Endothelial cell of umbilical vein (primary cell): ENCODE results near the gene MIEN1. TPM values are rescaled to one million over a fixed set of nuclear protein-coding genes. Genes with fewer than 3 reads are reported as not detected.

Experiments
- BruUV-seq: library from RNA; stranded (reverse); fragments of 400-500 nt; replicated peaks from 2 replicates; lab custom pipeline; 2021; lab: Mats Ljungman, UMichigan
- CTCF ChIA-PET: fragments of 300-600, 350-600 bp; sonication (Branson Sonifier 250); formaldehyde crosslinking; loops from one replicate; lab custom pipeline; 2021; ENCODE audit warnings: antibody characterized with exemption, inconsistent platforms; lab: Charles Lee
- POLR2A ChIA-PET: fragments of 300-600, 350-600 bp; sonication (Branson Sonifier 250); formaldehyde crosslinking; loops from one replicate; lab custom pipeline; 2021; ENCODE audit warnings: antibody characterized with exemption, inconsistent platforms; lab: Charles Lee
- DNase-seq: peaks from one replicate; pipeline ENCODE4 v3.0.0-alpha.2; 2011; ENCODE audit warnings: low read depth, low spot score
- FAIRE-seq: peaks from 2 replicates; lab custom pipeline; 2011; peaks lifted over from hg19 to GRCh38; lab: Jason Lieb, UNC
- H2AFZ ChIP-seq: 2 replicates; pipeline ENCODE4 v1.6.0; 2012; ENCODE audit warnings: low read depth, low read length, control low read depth, inconsistent platforms
- H3K27ac ChIP-seq: 2 replicates; pipeline ENCODE4 v1.5.1; 2011; ENCODE audit warnings: low read depth, mild to moderate bottlenecking, control low read depth, low read length, moderate library complexity; ENCODE audit not compliant: insufficient read depth
- H3K27me3 ChIP-seq, 2 experiments: 2 replicates each; pipeline versions ENCODE4 v1.6.0 to v1.6.1; 2011; ENCODE audit warnings: low read length in 2 of 2, mixed read lengths in 1 of 2; ENCODE audit not compliant: control insufficient read depth in 2 of 2, insufficient read depth in 2 of 2
- H3K36me3 ChIP-seq, 2 experiments: 2 replicates in 1 of 2; 3 replicates in 1 of 2; pipeline ENCODE4 v1.5.1; 2011; ENCODE audit warnings: low read length in 2 of 2, mild to moderate bottlenecking in 1 of 2, moderate library complexity in 1 of 2; ENCODE audit not compliant: control insufficient read depth in 2 of 2, insufficient read depth in 2 of 2; ENCODE audit errors: extremely low read depth in 1 of 2
- H3K4me1 ChIP-seq: 3 replicates; pipeline ENCODE4 v1.5.1; 2011; ENCODE audit warnings: mild to moderate bottlenecking, low read length; ENCODE audit not compliant: control insufficient read depth, insufficient read depth; ENCODE audit errors: extremely low read depth
- H3K4me2 ChIP-seq: 2 replicates; pipeline ENCODE4 v1.6.1; 2011; ENCODE audit warnings: low read length, control low read depth, mixed read lengths; ENCODE audit not compliant: insufficient read depth
- H3K4me3 ChIP-seq, 3 experiments: fragments of 200-600 bp in 1 of 3; sonication (generic), shearing (Covaris generic) in 1 of 3; replicated peaks in 1 of 3; 2 replicates each; pipeline ENCODE4 v1.5.1; 2011 to 2016; ENCODE audit warnings: control low read depth in 3 of 3, low read length in 3 of 3, mild to moderate bottlenecking in 2 of 3, inconsistent platforms in 1 of 3, low read depth in 1 of 3, moderate library complexity in 1 of 3; ENCODE audit not compliant: insufficient read depth in 1 of 3
- H3K79me2 ChIP-seq: 2 replicates; pipeline ENCODE4 v1.6.0; 2012; ENCODE audit warnings: low read length, inconsistent platforms; ENCODE audit not compliant: control insufficient read depth, insufficient read depth
- H3K9ac ChIP-seq: replicated peaks from 2 replicates; pipeline ENCODE3; 2011; ENCODE audit warnings: low read length, control low read depth; ENCODE audit not compliant: insufficient read depth; ENCODE audit errors: extremely low read depth
- H3K9me1 ChIP-seq: replicated peaks from 3 replicates; pipeline ENCODE4 v1.6.0; 2011; ENCODE audit warnings: mild to moderate bottlenecking, low read length; ENCODE audit not compliant: control insufficient read depth, insufficient read depth; ENCODE audit errors: extremely low read depth
- H3K9me3 ChIP-seq: replicated peaks from 2 replicates; pipeline ENCODE4 v1.5.1; 2012; ENCODE audit warnings: low read length, inconsistent platforms; ENCODE audit not compliant: control insufficient read depth, insufficient read depth
- H4K20me1 ChIP-seq: replicated peaks from 2 replicates; pipeline ENCODE3; 2011; ENCODE audit warnings: mild to moderate bottlenecking, low read length; ENCODE audit not compliant: control insufficient read depth, insufficient read depth; ENCODE audit errors: extremely low read depth
- EZH2 ChIP-seq: IDR thresholded peaks from 2 replicates; pipeline ENCODE4 v1.6.1; 2012; ENCODE audit warnings: borderline replicate concordance, low read depth, mild to moderate bottlenecking, moderate library complexity, low read length, inconsistent platforms; ENCODE audit not compliant: severe bottlenecking
- FOS ChIP-seq: IDR thresholded peaks from 2 replicates; pipeline ENCODE4 v1.6.1; 2011; ENCODE audit warnings: mild to moderate bottlenecking, low read length, moderate library complexity, borderline replicate concordance; ENCODE audit not compliant: insufficient read depth
- GATA2 ChIP-seq: IDR thresholded peaks from 2 replicates; pipeline ENCODE4 v1.7.0; 2011; ENCODE audit warnings: low read depth, mild to moderate bottlenecking, moderate library complexity, mixed read lengths, low read length; ENCODE audit not compliant: insufficient read length, insufficient read depth
- JUN ChIP-seq: IDR thresholded peaks from 2 replicates; pipeline ENCODE4 v1.6.1; 2011; ENCODE audit warnings: borderline replicate concordance, low read depth; ENCODE audit not compliant: insufficient read length, insufficient read depth
- MYC ChIP-seq: IDR thresholded peaks from one replicate; pipeline ENCODE4 v1.6.1; 2011; ENCODE audit warnings: mild to moderate bottlenecking, low read depth, low read length
- POLR2A ChIP-seq: IDR thresholded peaks from 2 replicates; pipeline ENCODE4 v1.6.1; 2012; ENCODE audit warnings: low read depth, mild to moderate bottlenecking, control low read depth, low read length
- POLR2AphosphoS5 ChIP-seq: IDR thresholded peaks from 2 replicates; pipeline ENCODE4 v1.6.1; 2012; ENCODE audit warnings: low read depth, mild to moderate bottlenecking, control low read depth, low read length, moderate library complexity; ENCODE audit not compliant: insufficient read depth
- dilution Hi-C: fragments of 300-500 bp; cut with MboI; formaldehyde crosslinking; loops from one replicate; pipeline ENCODE4 v1.15.0; 2019; ENCODE audit warnings: low sequenced_read_pairs; ENCODE audit not compliant: extremely low pct_ligation_motif_present
- intact Hi-C: fragments of 100-400 bp; cut with micrococcal nuclease; formaldehyde crosslinking; loops from one replicate; pipeline ENCODE4 v1.10.0; 2022
- polyA plus RNA-seq, 4 experiments: library from polyadenylated mRNA; depleted of rRNA in 3 of 4; stranded (reverse) in 3 of 4; unstranded in 1 of 4; fragments of >200 nt; gene quantifications; 2 replicates each; pipeline versions ENCODE4 v1.2.1 to v1.2.3, GENCODE V29; 2011 to 2012; ENCODE audit warnings: missing spikeins in 1 of 4
- total RNA-seq: library from RNA; stranded (reverse); gene quantifications from 2 replicates; pipeline ENCODE4 v1.2.3, GENCODE V29; 2021
- TF ChIP-seq, protein P1 (sequence below), 2 donors: IDR thresholded peaks; 1 replicate in 1 of 2; 2 replicates in 1 of 2; pipeline ENCODE4 v1.5.1; 2011; ENCODE audit warnings: low read length in 2 of 2, mild to moderate bottlenecking in 2 of 2, moderate library complexity in 2 of 2, control low read depth in 1 of 2, inconsistent platforms in 1 of 2, low read depth in 1 of 2; ENCODE audit not compliant: insufficient read depth in 1 of 2; ENCODE audit errors: extremely low read depth in 1 of 2
- TF ChIP-seq, protein P2 (sequence below): IDR thresholded peaks from 2 replicates; pipeline ENCODE4 v1.6.1; 2011; ENCODE audit not compliant: insufficient read depth, insufficient read length

MIEN1 gene
- total and polyA plus RNA-seq, 2 donors (not counting 3 experiments of a cell fraction or from before 2014, with no cell fraction given): 42.4 to 74.5 TPM

DNA sequence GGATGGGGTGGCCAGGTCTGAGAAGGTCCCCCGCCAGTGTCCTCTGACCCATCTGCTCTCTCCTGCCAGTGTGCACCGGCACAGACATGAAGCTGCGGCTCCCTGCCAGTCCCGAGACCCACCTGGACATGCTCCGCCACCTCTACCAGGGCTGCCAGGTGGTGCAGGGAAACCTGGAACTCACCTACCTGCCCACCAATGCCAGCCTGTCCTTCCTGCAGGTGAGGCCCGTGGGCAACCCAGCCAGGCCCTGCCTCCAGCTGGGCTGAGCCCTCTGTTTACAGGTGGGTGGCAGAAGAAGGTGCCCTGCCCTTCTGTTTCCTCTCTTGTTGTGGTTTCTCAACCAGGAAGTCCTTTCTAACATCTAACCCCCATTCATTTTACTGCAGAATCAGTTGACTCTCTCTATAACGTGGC is 23.4 kb downstream of the MIEN1 start:
- Histone ChIP-seq H3K27ac (no peak overlapping the region), H3K4me2 (no peak overlapping the region), H3K9me1 (no peaks in the 10 kb centered on the region), H3K4me1 (peaks cover 2% of the 10 kb centered on the region), H3K27me3 (no peaks in the 10 kb centered on the region), H4K20me1 (no peaks in the 10 kb centered on the region), H3K9ac (no peak overlapping the region), H2AFZ (no peak overlapping the region), H3K4me3 (no peak overlapping the region), H3K79me2 (no peaks in the 10 kb centered on the region), H3K36me3 (peaks cover 0 to 3% of the 10 kb centered on the region in 2 experiments), H3K9me3 (no peaks in the 10 kb centered on the region)
- dilution Hi-C loops: no loop called here
- intact Hi-C loops: no loop called here
- no peak for DNase-seq
- ChIA-PET CTCF (no interaction called here), POLR2A (no interaction called here)
- no TSS peak for BruUV-seq
- no peak for FAIRE-seq
- TF ChIP-seq, protein P1, sequence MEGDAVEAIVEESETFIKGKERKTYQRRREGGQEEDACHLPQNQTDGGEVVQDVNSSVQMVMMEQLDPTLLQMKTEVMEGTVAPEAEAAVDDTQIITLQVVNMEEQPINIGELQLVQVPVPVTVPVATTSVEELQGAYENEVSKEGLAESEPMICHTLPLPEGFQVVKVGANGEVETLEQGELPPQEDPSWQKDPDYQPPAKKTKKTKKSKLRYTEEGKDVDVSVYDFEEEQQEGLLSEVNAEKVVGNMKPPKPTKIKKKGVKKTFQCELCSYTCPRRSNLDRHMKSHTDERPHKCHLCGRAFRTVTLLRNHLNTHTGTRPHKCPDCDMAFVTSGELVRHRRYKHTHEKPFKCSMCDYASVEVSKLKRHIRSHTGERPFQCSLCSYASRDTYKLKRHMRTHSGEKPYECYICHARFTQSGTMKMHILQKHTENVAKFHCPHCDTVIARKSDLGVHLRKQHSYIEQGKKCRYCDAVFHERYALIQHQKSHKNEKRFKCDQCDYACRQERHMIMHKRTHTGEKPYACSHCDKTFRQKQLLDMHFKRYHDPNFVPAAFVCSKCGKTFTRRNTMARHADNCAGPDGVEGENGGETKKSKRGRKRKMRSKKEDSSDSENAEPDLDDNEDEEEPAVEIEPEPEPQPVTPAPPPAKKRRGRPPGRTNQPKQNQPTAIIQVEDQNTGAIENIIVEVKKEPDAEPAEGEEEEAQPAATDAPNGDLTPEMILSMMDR (IDR thresholded peaks at IDR 0.05; ENCODE audit: extremely low read depth in 1 of 2, insufficient read depth in 1 of 2, low read depth in 1 of 2, low read length in 2 of 2): no peak
- TF ChIP-seq, protein P2, sequence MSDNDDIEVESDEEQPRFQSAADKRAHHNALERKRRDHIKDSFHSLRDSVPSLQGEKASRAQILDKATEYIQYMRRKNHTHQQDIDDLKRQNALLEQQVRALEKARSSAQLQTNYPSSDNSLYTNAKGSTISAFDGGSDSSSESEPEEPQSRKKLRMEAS: no peak
- TF ChIP-seq POLR2AphosphoS5 (no peak), FOS (no peak), MYC (no peak), EZH2 (no peak), JUN (no peak), GATA2 (no peak), POLR2A (no peak)
